Ovary (tissue), 3 donors: Measurements from ENCODE around the gene MAPK14.

Experiments
- POLR2A ChIP-seq: fragments of 450-650 bp; IDR thresholded peaks from one replicate; pipeline ENCODE4 v1.6.1; 2017; ENCODE audit warnings: antibody characterized with exemption, mild to moderate bottlenecking, moderate library complexity
- TF ChIP-seq, protein P1 (sequence below), 3 donors: fragments of 450-650 bp in 2 of 3; fragments of 200-600 bp in 1 of 3; IDR thresholded peaks; one replicate each; pipeline versions ENCODE4 v1.5.1 to v1.8.0; 2016 to 2022; ENCODE audit warnings: antibody characterized with exemption in 3 of 3, mild to moderate bottlenecking in 1 of 3
- donor health status: DM: no; HTN: no; CAD: no.

- TF ChIP-seq, protein P1, sequence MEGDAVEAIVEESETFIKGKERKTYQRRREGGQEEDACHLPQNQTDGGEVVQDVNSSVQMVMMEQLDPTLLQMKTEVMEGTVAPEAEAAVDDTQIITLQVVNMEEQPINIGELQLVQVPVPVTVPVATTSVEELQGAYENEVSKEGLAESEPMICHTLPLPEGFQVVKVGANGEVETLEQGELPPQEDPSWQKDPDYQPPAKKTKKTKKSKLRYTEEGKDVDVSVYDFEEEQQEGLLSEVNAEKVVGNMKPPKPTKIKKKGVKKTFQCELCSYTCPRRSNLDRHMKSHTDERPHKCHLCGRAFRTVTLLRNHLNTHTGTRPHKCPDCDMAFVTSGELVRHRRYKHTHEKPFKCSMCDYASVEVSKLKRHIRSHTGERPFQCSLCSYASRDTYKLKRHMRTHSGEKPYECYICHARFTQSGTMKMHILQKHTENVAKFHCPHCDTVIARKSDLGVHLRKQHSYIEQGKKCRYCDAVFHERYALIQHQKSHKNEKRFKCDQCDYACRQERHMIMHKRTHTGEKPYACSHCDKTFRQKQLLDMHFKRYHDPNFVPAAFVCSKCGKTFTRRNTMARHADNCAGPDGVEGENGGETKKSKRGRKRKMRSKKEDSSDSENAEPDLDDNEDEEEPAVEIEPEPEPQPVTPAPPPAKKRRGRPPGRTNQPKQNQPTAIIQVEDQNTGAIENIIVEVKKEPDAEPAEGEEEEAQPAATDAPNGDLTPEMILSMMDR (IDR thresholded peaks at IDR 0.05) = no peak
- no peak for TF ChIP-seq POLR2A
These were observed 46.5 kb upstream of the MAPK14 start for GRCh38 chr6:35980991-35981645.
